ENCODE measurements around the gene RBBP8.

RBBP8 gene

GRCh38 chr18:23003289-23003688, 70.2 kb downstream of the RBBP8 start:
- H3K36me3 Mint-ChIP-seq = peaks cover 46% of the 10 kb centered on the region
- H3K27ac Mint-ChIP-seq = no peak overlapping the region
- H3K27me3 Mint-ChIP-seq = no peaks in the 10 kb centered on the region
- no peaks in the 10 kb centered on the region for H3K4me1 Mint-ChIP-seq
- no peaks in the 10 kb centered on the region for H3K9me3 Mint-ChIP-seq
- ATAC-seq = no peak
- H3K4me3 Mint-ChIP-seq = no peak overlapping the region

GRCh38 chr18:23012249-23012648, 79.1 kb downstream of the RBBP8 start:
- ATAC-seq = no peak
- Mint-ChIP-seq H3K9me3 (no peaks in the 10 kb centered on the region), H3K27me3 (no peaks in the 10 kb centered on the region), H3K4me1 (no peaks in the 10 kb centered on the region), H3K27ac (no peak overlapping the region), H3K4me3 (no peak overlapping the region), H3K36me3 (peaks cover 31% of the 10 kb centered on the region)

GRCh38 chr18:23020555-23021294, 87.6 kb downstream of the RBBP8 start:
- Mint-ChIP-seq H3K4me3 (no peak overlapping the region), H3K36me3 (peaks cover 20% of the 10 kb centered on the region), H3K4me1 (peaks cover 7% of the 10 kb centered on the region), H3K9me3 (no peaks in the 10 kb centered on the region), H3K27ac (no peak overlapping the region), H3K27me3 (no peaks in the 10 kb centered on the region)
- ATAC-seq = no peak

GRCh38 chr18:23021623-23022022, 88.5 kb downstream of the RBBP8 start:
- no peak overlapping the region for H3K4me3 Mint-ChIP-seq
- no peak overlapping the region for H3K27ac Mint-ChIP-seq
- ATAC-seq = no peak
- no peaks in the 10 kb centered on the region for H3K27me3 Mint-ChIP-seq
- H3K36me3 Mint-ChIP-seq = peaks cover 29% of the 10 kb centered on the region
- no peaks in the 10 kb centered on the region for H3K9me3 Mint-ChIP-seq
- peaks cover 7% of the 10 kb centered on the region for H3K4me1 Mint-ChIP-seq

- Mint-ChIP-seq H3K9me3 (no peaks in the 10 kb centered on the region), H3K4me1 (no peaks in the 10 kb centered on the region), H3K27me3 (no peaks in the 10 kb centered on the region), H3K4me3 (no peak overlapping the region), H3K36me3 (peaks cover 17% of the 10 kb centered on the region), H3K27ac (no peak overlapping the region)
- ATAC-seq = no peak
Measured at GRCh38 chr18:23032030-23032582, 99.0 kb downstream of the RBBP8 start.

GRCh38 chr18:23033056-23033455, 99.9 kb downstream of the RBBP8 start:
- H3K27ac Mint-ChIP-seq = no peak overlapping the region

GRCh38 chr18:23036660-23037201, 103.6 kb downstream of the RBBP8 start:
- peaks cover 8% of the 10 kb centered on the region for H3K27me3 Mint-ChIP-seq
- peaks cover 3% of the 10 kb centered on the region for H3K9me3 Mint-ChIP-seq
- H3K36me3 Mint-ChIP-seq = no peaks in the 10 kb centered on the region
- H3K4me1 Mint-ChIP-seq = no peaks in the 10 kb centered on the region
- H3K27ac Mint-ChIP-seq = no peak overlapping the region
- no peak overlapping the region for H3K4me3 Mint-ChIP-seq
- no peak for ATAC-seq

More at GRCh38 chr18:23033056-23033455, 99.9 kb downstream of the RBBP8 start:
- H3K4me1 Mint-ChIP-seq = no peaks in the 10 kb centered on the region
- peaks cover 7% of the 10 kb centered on the region for H3K36me3 Mint-ChIP-seq
- no peaks in the 10 kb centered on the region for H3K27me3 Mint-ChIP-seq
- no peak for ATAC-seq
- no peak overlapping the region for H3K4me3 Mint-ChIP-seq
- H3K9me3 Mint-ChIP-seq = no peaks in the 10 kb centered on the region

GRCh38 chr18:23037646-23038045, 104.5 kb downstream of the RBBP8 start:
- H3K4me1 Mint-ChIP-seq = no peaks in the 10 kb centered on the region
- H3K27me3 Mint-ChIP-seq = peaks cover 9% of the 10 kb centered on the region
- no peak overlapping the region for H3K27ac Mint-ChIP-seq
- H3K4me3 Mint-ChIP-seq = no peak overlapping the region
- H3K9me3 Mint-ChIP-seq = peaks cover 3% of the 10 kb centered on the region
- no peak for ATAC-seq
- no peaks in the 10 kb centered on the region for H3K36me3 Mint-ChIP-seq

- H3K36me3 Mint-ChIP-seq = no peaks in the 10 kb centered on the region
- peaks cover 6% of the 10 kb centered on the region for H3K9me3 Mint-ChIP-seq
- ATAC-seq = no peak
- no peak overlapping the region for H3K4me3 Mint-ChIP-seq
- H3K27me3 Mint-ChIP-seq = peaks cover 9% of the 10 kb centered on the region
- H3K27ac Mint-ChIP-seq = no peak overlapping the region
- no peaks in the 10 kb centered on the region for H3K4me1 Mint-ChIP-seq
Measured at GRCh38 chr18:23038712-23039111, 105.6 kb downstream of the RBBP8 start.

- H3K27me3 Mint-ChIP-seq = peaks cover 9% of the 10 kb centered on the region
- no peak for ATAC-seq
Measured at GRCh38 chr18:23042133-23042532, 109.0 kb downstream of the RBBP8 start.

GRCh38 chr18:23043803-23044376, 110.8 kb downstream of the RBBP8 start:
- Mint-ChIP-seq H3K4me1 (no peaks in the 10 kb centered on the region), H3K27ac (no peak overlapping the region), H3K4me3 (no peak overlapping the region), H3K9me3 (peaks cover 4% of the 10 kb centered on the region), H3K36me3 (no peaks in the 10 kb centered on the region), H3K27me3 (peaks cover 9% of the 10 kb centered on the region)
- no peak for ATAC-seq

More at GRCh38 chr18:23042133-23042532, 109.0 kb downstream of the RBBP8 start:
- no peak overlapping the region for H3K4me3 Mint-ChIP-seq
- no peaks in the 10 kb centered on the region for H3K36me3 Mint-ChIP-seq
- no peak overlapping the region for H3K27ac Mint-ChIP-seq
- peaks cover 6% of the 10 kb centered on the region for H3K9me3 Mint-ChIP-seq
- no peaks in the 10 kb centered on the region for H3K4me1 Mint-ChIP-seq

GRCh38 chr18:23049698-23050373, 116.7 kb downstream of the RBBP8 start:
- H3K27ac Mint-ChIP-seq = no peak overlapping the region
- H3K4me3 Mint-ChIP-seq = no peak overlapping the region
- H3K9me3 Mint-ChIP-seq = no peaks in the 10 kb centered on the region
- ATAC-seq = no peak
- peaks cover 44% of the 10 kb centered on the region for H3K27me3 Mint-ChIP-seq
- H3K36me3 Mint-ChIP-seq = no peaks in the 10 kb centered on the region
- H3K4me1 Mint-ChIP-seq = no peaks in the 10 kb centered on the region

GRCh38 chr18:23053776-23054457, 120.8 kb downstream of the RBBP8 start:
- no peak overlapping the region for H3K27ac Mint-ChIP-seq
- no peak overlapping the region for H3K4me3 Mint-ChIP-seq
- peak; percentile 44 for ATAC-seq
- H3K9me3 Mint-ChIP-seq = no peaks in the 10 kb centered on the region
- H3K27me3 Mint-ChIP-seq = peaks cover 61% of the 10 kb centered on the region
- H3K4me1 Mint-ChIP-seq = no peaks in the 10 kb centered on the region
- H3K36me3 Mint-ChIP-seq = no peaks in the 10 kb centered on the region

GRCh38 chr18:23054553-23054952, 121.4 kb downstream of the RBBP8 start:
- H3K4me3 Mint-ChIP-seq = no peak overlapping the region
- no peaks in the 10 kb centered on the region for H3K36me3 Mint-ChIP-seq
- no peak overlapping the region for H3K27ac Mint-ChIP-seq
- no peaks in the 10 kb centered on the region for H3K9me3 Mint-ChIP-seq
- peaks cover 61% of the 10 kb centered on the region for H3K27me3 Mint-ChIP-seq
- no peak for ATAC-seq
- H3K4me1 Mint-ChIP-seq = no peaks in the 10 kb centered on the region

GRCh38 chr18:23056315-23056714, 123.2 kb downstream of the RBBP8 start:
- Mint-ChIP-seq H3K4me1 (no peaks in the 10 kb centered on the region), H3K4me3 (no peak overlapping the region), H3K36me3 (no peaks in the 10 kb centered on the region), H3K27ac (no peak overlapping the region), H3K9me3 (no peaks in the 10 kb centered on the region), H3K27me3 (peaks cover 49% of the 10 kb centered on the region)
- no peak for ATAC-seq

All from stimulated activated memory B cell treated with anti-CD40 and anti-IgM and Interleukin-4, amounts not matched to agents 10 μg/mL and 1 μg/mL and 100 μg/mL, for 72 hours (primary cell).